K562 (cell line): ENCODE measurements around the gene USP24. TPM values are rescaled to one million over a fixed set of nuclear protein-coding genes. Genes with fewer than 3 reads are reported as not detected.

Source experiments
- ATAC-seq: fragments of 200-7000 bp; cut with Tn5 transposase; 3 replicates; pipeline ENCODE4 v1.9.1; 2020; ENCODE audit warnings: moderate library complexity
- BruUV-seq: library from RNA; stranded (reverse); fragments of 400-500 nt; replicated peaks from 2 replicates; lab custom pipeline; 2021; lab: Mats Ljungman, UMichigan
- CTCF ChIA-PET: fragments of 300-600 bp; formaldehyde crosslinking; extraction: SDS; loops from one replicate; lab custom pipeline; 2021; ENCODE audit warnings: low intra/inter-chr PET ratio; lab: Yijun Ruan, JAX
- POLR2A ChIA-PET: fragments of 300-600, 350-650 bp; sonication (Branson Sonifier 250); formaldehyde crosslinking; extraction: SDS; loops from one replicate; lab custom pipeline; 2021; ENCODE audit warnings: antibody characterized with exemption, inconsistent platforms; lab: Yijun Ruan, JAX
- DNase-seq, 4 experiments: peaks; one replicate each; pipeline versions ENCODE4 v3.0.0 to v3.0.0-alpha.2; 2011 to 2018; ENCODE audit warnings: low spot score in 3 of 4, mixed read lengths in 3 of 4; ENCODE audit errors: extremely low read depth in 1 of 4
- FAIRE-seq: peaks from 2 replicates; lab custom pipeline; 2011; peaks lifted over from hg19 to GRCh38; lab: Jason Lieb, UNC
- H2AFZ ChIP-seq: 2 replicates; pipeline ENCODE4 v1.6.0; 2011; ENCODE audit warnings: low read depth, low read length, control low read depth, inconsistent platforms
- H3K27ac ChIP-seq: fragments of 200-600 bp; 3 replicates; pipeline ENCODE4 v1.8.0; 2011; ENCODE audit warnings: low read depth, mild to moderate bottlenecking, control low read depth, inconsistent platforms, low read length, moderate library complexity, mixed read lengths; ENCODE audit errors: extremely low read depth
- H3K27me3 ChIP-seq, 2 experiments: fragments of 300-600 bp in 1 of 2; 2 replicates in 1 of 2; 3 replicates in 1 of 2; pipeline versions ENCODE4 v1.6.0 to v1.8.0; 2011; ENCODE audit warnings: inconsistent platforms in 2 of 2, low read length in 2 of 2, mild to moderate bottlenecking in 1 of 2, mixed read lengths in 1 of 2, moderate library complexity in 1 of 2; ENCODE audit not compliant: control insufficient read depth in 2 of 2, insufficient read depth in 2 of 2
- H3K36me3 ChIP-seq: fragments of 300-600 bp; 3 replicates; pipeline ENCODE4 v1.8.0; 2011; ENCODE audit warnings: mild to moderate bottlenecking, low read length, inconsistent platforms; ENCODE audit not compliant: control insufficient read depth, insufficient read depth
- H3K4me1 ChIP-seq, 2 experiments: fragments of 200-600 bp in 1 of 2; replicated peaks in 1 of 2; 2 replicates in 1 of 2; 3 replicates in 1 of 2; pipeline versions ENCODE4 v1.5.1 to v1.8.0; 2011; ENCODE audit warnings: inconsistent platforms in 2 of 2, low read length in 2 of 2, mild to moderate bottlenecking in 1 of 2, mixed read lengths in 1 of 2, moderate library complexity in 1 of 2; ENCODE audit not compliant: control insufficient read depth in 2 of 2, insufficient read depth in 2 of 2
- H3K4me2 ChIP-seq: 2 replicates; pipeline ENCODE4 v1.6.1; 2011; ENCODE audit warnings: low read length, control low read depth, inconsistent platforms, mixed read lengths; ENCODE audit not compliant: insufficient read depth
- H3K4me3 ChIP-seq: fragments of 200-600 bp; sonication (generic), shearing (Covaris generic); 2 replicates; pipeline ENCODE4 v1.5.1; 2016; ENCODE audit warnings: control low read depth, inconsistent platforms
- H3K79me2 ChIP-seq: fragments of 200-600 bp; 3 replicates; pipeline ENCODE4 v1.8.0; 2011; ENCODE audit warnings: low read length, inconsistent platforms; ENCODE audit not compliant: control insufficient read depth, insufficient read depth
- H3K9ac ChIP-seq, 2 experiments: 2 replicates each; pipeline versions ENCODE4 v1.6.0 to v1.6.1; 2011; ENCODE audit warnings: low read depth in 2 of 2, low read length in 2 of 2, control low read depth in 1 of 2, inconsistent platforms in 1 of 2, mild to moderate bottlenecking in 1 of 2, mixed read lengths in 1 of 2; ENCODE audit not compliant: insufficient read depth in 1 of 2
- H3K9me1 ChIP-seq: one replicate; pipeline ENCODE4 v1.6.0; 2011; ENCODE audit warnings: inconsistent platforms, mild to moderate bottlenecking, low read length, moderate library complexity; ENCODE audit not compliant: control insufficient read depth, insufficient read depth
- H3K9me3 ChIP-seq: replicated peaks from 2 replicates; pipeline ENCODE4 v1.5.1; 2011; ENCODE audit warnings: low read depth, low read length, inconsistent platforms; ENCODE audit not compliant: control insufficient read depth, insufficient read depth
- H4K20me1 ChIP-seq: replicated peaks from 2 replicates; pipeline ENCODE4 v1.6.1; 2011; ENCODE audit warnings: low read length, inconsistent platforms, mixed read lengths; ENCODE audit not compliant: control insufficient read depth, insufficient read depth
- ARHGAP35 ChIP-seq: fragments of 450-650 bp; IDR thresholded peaks from 2 replicates; pipeline ENCODE4 v1.6.1; 2018; ENCODE audit not compliant: partially characterized antibody
- SMARCE1 ChIP-seq: fragments of 450-650 bp; IDR thresholded peaks from 2 replicates; pipeline ENCODE4 v1.7.1; 2016; ENCODE audit warnings: mild to moderate bottlenecking
- ZFP36 ChIP-seq: fragments of 150-350 bp; IDR thresholded peaks from 2 replicates; pipeline ENCODE4 v1.6.1; 2018; ENCODE audit warnings: low read length, low read depth; ENCODE audit not compliant: partially characterized antibody
- ZKSCAN8 ChIP-seq: fragments of 200-800 bp; sonication (Bioruptor generic); IDR thresholded peaks from 2 replicates; pipeline ENCODE4 v1.6.1; 2016; ENCODE audit warnings: missing genetic modification characterization, missing compliant biosample characterization
- ZNF197 ChIP-seq: fragments of 200-800 bp; sonication (Bioruptor generic); IDR thresholded peaks from 2 replicates; pipeline ENCODE4 v1.6.1; 2016; ENCODE audit warnings: low read depth, missing genetic modification characterization, missing compliant biosample characterization
- ZNF780A ChIP-seq: fragments of 250-450 bp; sonication (Bioruptor Pico); IDR thresholded peaks from 2 replicates; pipeline ENCODE4 v1.5.0; 2021; ENCODE audit warnings: mild to moderate bottlenecking
- WGBS: fragments of 100-300 bp; shearing (Covaris generic); methylation state at CpG from one replicate; pipeline ENCODE4 v1.1.6; 2016; ENCODE audit warnings: low coverage, mixed read lengths; ENCODE audit not compliant: insufficient coverage; ENCODE audit errors: missing lambda C conversion rate; 5-methylcytosine and 5-hydroxymethylcytosine counted together
- in situ Hi-C: fragments of 300-500 bp; cut with MboI; formaldehyde crosslinking; loops from 4 replicates; pipeline ENCODE4 v1.15.0; 2018; ENCODE audit warnings: inconsistent platforms, mixed read lengths
- intact Hi-C: fragments of 100-400 bp; cut with micrococcal nuclease; formaldehyde crosslinking; loops from 2 replicates; pipeline ENCODE4 v1.14.2; 2022
- polyA plus RNA-seq, 8 experiments: library from polyadenylated mRNA; depleted of rRNA in 4 of 8; stranded (reverse) in 5 of 8; unstranded in 3 of 8; fragments of >200 nt; fragmentation: Nextera tagmentation in 2 of 8; fragmentation: Illumina TruSeq in 1 of 8; extraction: Ambion mirVana in 2 of 8; extraction: Trizol in 1 of 8; gene quantifications; 2 replicates each; pipeline versions ENCODE4 v1.2.1 to v1.2.3, GENCODE V29; 2011 to 2014; ENCODE audit warnings: inconsistent platforms in 1 of 8, missing spikeins in 1 of 8
- total RNA-seq, 7 experiments: library from RNA; depleted of rRNA in 6 of 7; stranded (reverse); fragments of >200 nt in 6 of 7; fragmentation: Illumina TruSeq in 2 of 7; extraction: Trizol in 2 of 7; gene quantifications; 2 replicates each; pipeline versions ENCODE4 v1.2.1 to v1.2.3, GENCODE V29; 2011 to 2021; ENCODE audit warnings: low replicate concordance in 1 of 7
- TF ChIP-seq, protein P1 (sequence below): fragments of 450-650 bp; IDR thresholded peaks from 2 replicates; pipeline ENCODE4 v1.6.1; 2016; ENCODE audit warnings: mild to moderate bottlenecking, moderate library complexity
- TF ChIP-seq, protein P2 (sequence below): fragments of 450-650 bp; formaldehyde crosslinking; IDR thresholded peaks from 2 replicates; pipeline ENCODE4 v1.4.0; 2020; ENCODE audit warnings: mild to moderate bottlenecking, moderate library complexity

USP24 gene
- total and polyA plus RNA-seq, 9 of the 15 experiments (the other 6 are each of a cell fraction or from before 2014, with no cell fraction given): 7.7 to 62.6 (median 36.8) TPM

- Histone ChIP-seq H3K4me1 (peaks cover 35 to 40% of the 10 kb centered on the region in 2 experiments), H3K79me2 (peaks cover 56% of the 10 kb centered on the region), H3K9me1 (no peaks in the 10 kb centered on the region), H4K20me1 (peaks cover 9% of the 10 kb centered on the region; the same call in 1 of the 2 replicates), H3K27me3 (no peaks in the 10 kb centered on the region; a peak in 1 of 5 replicates), H3K4me3 (peak within 1 kb of the TSS; percentile 56), H3K9me3 (no peaks in the 10 kb centered on the region), H3K4me2 (peak within 1 kb of the TSS; percentile 84), H3K36me3 (peaks cover 36% of the 10 kb centered on the region), H3K9ac (peak within 1 kb of the TSS; percentile 64 to 96), H3K27ac (peak within 1 kb of the TSS; percentile 67; the same call in 2 of the 3 replicates), H2AFZ (peak within 1 kb of the TSS; percentile 70)
- WGBS: under 1% methylated on average over 47 of the region's 67 CpGs
- in situ Hi-C loops (no loop called here), intact Hi-C loops (no loop called here)
- peak; percentile 68 to 87 (median 76) for DNase-seq
- peak; percentile 80 for ATAC-seq
- ChIA-PET CTCF (no interaction called here), POLR2A (interaction anchor here (1.1 kb wide), 1 partner anchor 89 kb away, joined by 4 read pairs; no protein-coding TSS in a partner anchor)
- no TSS peak for BruUV-seq
- no peak for FAIRE-seq
- TF ChIP-seq, protein P1, sequence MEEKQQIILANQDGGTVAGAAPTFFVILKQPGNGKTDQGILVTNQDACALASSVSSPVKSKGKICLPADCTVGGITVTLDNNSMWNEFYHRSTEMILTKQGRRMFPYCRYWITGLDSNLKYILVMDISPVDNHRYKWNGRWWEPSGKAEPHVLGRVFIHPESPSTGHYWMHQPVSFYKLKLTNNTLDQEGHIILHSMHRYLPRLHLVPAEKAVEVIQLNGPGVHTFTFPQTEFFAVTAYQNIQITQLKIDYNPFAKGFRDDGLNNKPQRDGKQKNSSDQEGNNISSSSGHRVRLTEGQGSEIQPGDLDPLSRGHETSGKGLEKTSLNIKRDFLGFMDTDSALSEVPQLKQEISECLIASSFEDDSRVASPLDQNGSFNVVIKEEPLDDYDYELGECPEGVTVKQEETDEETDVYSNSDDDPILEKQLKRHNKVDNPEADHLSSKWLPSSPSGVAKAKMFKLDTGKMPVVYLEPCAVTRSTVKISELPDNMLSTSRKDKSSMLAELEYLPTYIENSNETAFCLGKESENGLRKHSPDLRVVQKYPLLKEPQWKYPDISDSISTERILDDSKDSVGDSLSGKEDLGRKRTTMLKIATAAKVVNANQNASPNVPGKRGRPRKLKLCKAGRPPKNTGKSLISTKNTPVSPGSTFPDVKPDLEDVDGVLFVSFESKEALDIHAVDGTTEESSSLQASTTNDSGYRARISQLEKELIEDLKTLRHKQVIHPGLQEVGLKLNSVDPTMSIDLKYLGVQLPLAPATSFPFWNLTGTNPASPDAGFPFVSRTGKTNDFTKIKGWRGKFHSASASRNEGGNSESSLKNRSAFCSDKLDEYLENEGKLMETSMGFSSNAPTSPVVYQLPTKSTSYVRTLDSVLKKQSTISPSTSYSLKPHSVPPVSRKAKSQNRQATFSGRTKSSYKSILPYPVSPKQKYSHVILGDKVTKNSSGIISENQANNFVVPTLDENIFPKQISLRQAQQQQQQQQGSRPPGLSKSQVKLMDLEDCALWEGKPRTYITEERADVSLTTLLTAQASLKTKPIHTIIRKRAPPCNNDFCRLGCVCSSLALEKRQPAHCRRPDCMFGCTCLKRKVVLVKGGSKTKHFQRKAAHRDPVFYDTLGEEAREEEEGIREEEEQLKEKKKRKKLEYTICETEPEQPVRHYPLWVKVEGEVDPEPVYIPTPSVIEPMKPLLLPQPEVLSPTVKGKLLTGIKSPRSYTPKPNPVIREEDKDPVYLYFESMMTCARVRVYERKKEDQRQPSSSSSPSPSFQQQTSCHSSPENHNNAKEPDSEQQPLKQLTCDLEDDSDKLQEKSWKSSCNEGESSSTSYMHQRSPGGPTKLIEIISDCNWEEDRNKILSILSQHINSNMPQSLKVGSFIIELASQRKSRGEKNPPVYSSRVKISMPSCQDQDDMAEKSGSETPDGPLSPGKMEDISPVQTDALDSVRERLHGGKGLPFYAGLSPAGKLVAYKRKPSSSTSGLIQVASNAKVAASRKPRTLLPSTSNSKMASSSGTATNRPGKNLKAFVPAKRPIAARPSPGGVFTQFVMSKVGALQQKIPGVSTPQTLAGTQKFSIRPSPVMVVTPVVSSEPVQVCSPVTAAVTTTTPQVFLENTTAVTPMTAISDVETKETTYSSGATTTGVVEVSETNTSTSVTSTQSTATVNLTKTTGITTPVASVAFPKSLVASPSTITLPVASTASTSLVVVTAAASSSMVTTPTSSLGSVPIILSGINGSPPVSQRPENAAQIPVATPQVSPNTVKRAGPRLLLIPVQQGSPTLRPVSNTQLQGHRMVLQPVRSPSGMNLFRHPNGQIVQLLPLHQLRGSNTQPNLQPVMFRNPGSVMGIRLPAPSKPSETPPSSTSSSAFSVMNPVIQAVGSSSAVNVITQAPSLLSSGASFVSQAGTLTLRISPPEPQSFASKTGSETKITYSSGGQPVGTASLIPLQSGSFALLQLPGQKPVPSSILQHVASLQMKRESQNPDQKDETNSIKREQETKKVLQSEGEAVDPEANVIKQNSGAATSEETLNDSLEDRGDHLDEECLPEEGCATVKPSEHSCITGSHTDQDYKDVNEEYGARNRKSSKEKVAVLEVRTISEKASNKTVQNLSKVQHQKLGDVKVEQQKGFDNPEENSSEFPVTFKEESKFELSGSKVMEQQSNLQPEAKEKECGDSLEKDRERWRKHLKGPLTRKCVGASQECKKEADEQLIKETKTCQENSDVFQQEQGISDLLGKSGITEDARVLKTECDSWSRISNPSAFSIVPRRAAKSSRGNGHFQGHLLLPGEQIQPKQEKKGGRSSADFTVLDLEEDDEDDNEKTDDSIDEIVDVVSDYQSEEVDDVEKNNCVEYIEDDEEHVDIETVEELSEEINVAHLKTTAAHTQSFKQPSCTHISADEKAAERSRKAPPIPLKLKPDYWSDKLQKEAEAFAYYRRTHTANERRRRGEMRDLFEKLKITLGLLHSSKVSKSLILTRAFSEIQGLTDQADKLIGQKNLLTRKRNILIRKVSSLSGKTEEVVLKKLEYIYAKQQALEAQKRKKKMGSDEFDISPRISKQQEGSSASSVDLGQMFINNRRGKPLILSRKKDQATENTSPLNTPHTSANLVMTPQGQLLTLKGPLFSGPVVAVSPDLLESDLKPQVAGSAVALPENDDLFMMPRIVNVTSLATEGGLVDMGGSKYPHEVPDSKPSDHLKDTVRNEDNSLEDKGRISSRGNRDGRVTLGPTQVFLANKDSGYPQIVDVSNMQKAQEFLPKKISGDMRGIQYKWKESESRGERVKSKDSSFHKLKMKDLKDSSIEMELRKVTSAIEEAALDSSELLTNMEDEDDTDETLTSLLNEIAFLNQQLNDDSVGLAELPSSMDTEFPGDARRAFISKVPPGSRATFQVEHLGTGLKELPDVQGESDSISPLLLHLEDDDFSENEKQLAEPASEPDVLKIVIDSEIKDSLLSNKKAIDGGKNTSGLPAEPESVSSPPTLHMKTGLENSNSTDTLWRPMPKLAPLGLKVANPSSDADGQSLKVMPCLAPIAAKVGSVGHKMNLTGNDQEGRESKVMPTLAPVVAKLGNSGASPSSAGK: peak; percentile 92
- TF ChIP-seq ZNF197 (CRISPR knock-in tag): no peak
- TF ChIP-seq ARHGAP35: no peak
- TF ChIP-seq ZKSCAN8 (CRISPR knock-in tag): no peak
- no peak for TF ChIP-seq ZNF780A (CRISPR knock-in tag)
- no peak for TF ChIP-seq ZFP36
- TF ChIP-seq, protein P2, sequence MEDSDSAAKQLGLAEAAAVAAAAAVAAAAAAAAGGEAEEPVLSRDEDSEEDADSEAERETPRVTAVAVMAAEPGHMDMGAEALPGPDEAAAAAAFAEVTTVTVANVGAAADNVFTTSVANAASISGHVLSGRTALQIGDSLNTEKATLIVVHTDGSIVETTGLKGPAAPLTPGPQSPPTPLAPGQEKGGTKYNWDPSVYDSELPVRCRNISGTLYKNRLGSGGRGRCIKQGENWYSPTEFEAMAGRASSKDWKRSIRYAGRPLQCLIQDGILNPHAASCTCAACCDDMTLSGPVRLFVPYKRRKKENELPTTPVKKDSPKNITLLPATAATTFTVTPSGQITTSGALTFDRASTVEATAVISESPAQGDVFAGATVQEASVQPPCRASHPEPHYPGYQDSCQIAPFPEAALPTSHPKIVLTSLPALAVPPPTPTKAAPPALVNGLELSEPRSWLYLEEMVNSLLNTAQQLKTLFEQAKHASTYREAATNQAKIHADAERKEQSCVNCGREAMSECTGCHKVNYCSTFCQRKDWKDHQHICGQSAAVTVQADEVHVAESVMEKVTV (CRISPR knock-in tag): no peak
- 0 out of 2 replicates have a peak, but pooled peaks have one; percentile 16 for TF ChIP-seq SMARCE1
Measured at GRCh38 chr1:55039342-55040082, 175.7 kb downstream of the USP24 start, which contains the start of gene PCSK9. Gene PCSK9 (plus strand): TSS chr1:55039548. CDS start chr1:55039838, 290 bp downstream.
